ENCODE measurements around the gene OSBPL2. TPM values are rescaled to one million over a fixed set of nuclear protein-coding genes. Genes with fewer than 3 reads are reported as not detected.

The OSBPL2 gene
- total and polyA plus RNA-seq, 11 donors = 20.0 to 57.9 (median 38.3) TPM

DNA sequence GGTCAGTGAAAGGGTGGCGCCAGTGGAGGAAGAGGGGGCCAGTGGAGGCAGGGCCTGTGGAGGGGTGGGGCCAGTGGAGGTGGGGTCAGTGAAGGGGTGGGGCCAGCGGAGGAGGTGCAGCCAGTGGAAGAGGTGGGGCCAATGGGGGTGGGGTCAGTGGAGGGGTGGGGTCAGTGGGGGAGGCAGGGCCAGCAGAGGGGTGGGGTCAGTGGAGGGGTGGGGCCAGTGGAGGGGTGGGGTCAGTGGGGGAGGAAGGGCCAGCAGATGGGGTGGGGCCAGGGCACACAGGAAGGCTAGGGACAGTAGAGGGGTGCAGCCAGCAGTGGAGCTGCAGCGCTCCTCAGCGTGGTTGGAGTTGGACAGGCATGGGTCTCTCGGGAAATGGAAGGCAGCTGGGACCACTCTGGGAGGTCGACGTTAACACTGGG lies 83.2 kb downstream of the OSBPL2 start:
- Histone ChIP-seq H3K4me3 (no peak overlapping the region), H3K27me3 (no peaks in the 10 kb centered on the region), H3K9me3 (no peaks in the 10 kb centered on the region), H3K4me1 (no peaks in the 10 kb centered on the region), H3K36me3 (peaks cover 3 to 82% (median 68%) of the 10 kb centered on the region in 9 donors), H3K27ac (no peak overlapping the region)
- ATAC-seq = peak in 3 of 4 donors; percentile 29 to 43 (median 35)
- TF ChIP-seq, protein P1, sequence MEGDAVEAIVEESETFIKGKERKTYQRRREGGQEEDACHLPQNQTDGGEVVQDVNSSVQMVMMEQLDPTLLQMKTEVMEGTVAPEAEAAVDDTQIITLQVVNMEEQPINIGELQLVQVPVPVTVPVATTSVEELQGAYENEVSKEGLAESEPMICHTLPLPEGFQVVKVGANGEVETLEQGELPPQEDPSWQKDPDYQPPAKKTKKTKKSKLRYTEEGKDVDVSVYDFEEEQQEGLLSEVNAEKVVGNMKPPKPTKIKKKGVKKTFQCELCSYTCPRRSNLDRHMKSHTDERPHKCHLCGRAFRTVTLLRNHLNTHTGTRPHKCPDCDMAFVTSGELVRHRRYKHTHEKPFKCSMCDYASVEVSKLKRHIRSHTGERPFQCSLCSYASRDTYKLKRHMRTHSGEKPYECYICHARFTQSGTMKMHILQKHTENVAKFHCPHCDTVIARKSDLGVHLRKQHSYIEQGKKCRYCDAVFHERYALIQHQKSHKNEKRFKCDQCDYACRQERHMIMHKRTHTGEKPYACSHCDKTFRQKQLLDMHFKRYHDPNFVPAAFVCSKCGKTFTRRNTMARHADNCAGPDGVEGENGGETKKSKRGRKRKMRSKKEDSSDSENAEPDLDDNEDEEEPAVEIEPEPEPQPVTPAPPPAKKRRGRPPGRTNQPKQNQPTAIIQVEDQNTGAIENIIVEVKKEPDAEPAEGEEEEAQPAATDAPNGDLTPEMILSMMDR (IDR thresholded peaks at IDR 0.05) = no peak
- no peak for TF ChIP-seq POLR2A (IDR thresholded peaks at IDR 0.05)
- WGBS, 4 donors = 84 to 92% (median 90%) methylated on average over 7 of the region's 7 CpGs
- intact Hi-C loops (cut with DNase I) = no loop called here
- DNase-seq = no peak

DNA sequence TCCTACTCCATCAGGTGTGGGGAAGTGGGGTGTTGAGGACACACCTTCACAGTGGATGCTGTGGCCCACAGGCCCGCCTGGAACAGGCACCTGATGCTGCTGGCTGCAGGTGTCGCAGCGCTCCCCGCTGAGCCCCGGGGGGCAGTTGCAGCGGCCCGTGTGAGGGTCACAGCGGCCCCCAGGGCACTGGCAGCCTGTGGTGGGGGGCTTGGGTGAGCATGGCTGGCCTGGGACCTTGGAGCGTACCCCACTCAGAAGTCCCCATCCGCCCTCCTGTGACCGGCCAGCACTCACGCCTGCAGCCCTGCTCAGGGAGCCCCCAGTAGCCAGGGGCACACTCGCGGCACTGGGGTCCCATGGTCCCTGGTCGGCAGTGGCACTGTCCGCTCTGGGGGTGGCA lies 83.7 kb downstream of the OSBPL2 start:
- 96 to 97% (median 96%) methylated on average over 9 to 16 of the region's 16 CpGs for WGBS, 4 donors
- Histone ChIP-seq H3K36me3 (peaks cover 3 to 82% (median 68%) of the 10 kb centered on the region in 9 donors), H3K27ac (no peak overlapping the region), H3K4me1 (no peaks in the 10 kb centered on the region), H3K27me3 (no peaks in the 10 kb centered on the region), H3K9me3 (no peaks in the 10 kb centered on the region), H3K4me3 (no peak overlapping the region)
- intact Hi-C loops (cut with DNase I) = no loop called here
- DNase-seq (no peak), ATAC-seq (no peak)
- TF ChIP-seq POLR2A (IDR thresholded peaks at IDR 0.05) = no peak
- TF ChIP-seq, protein P1 (IDR thresholded peaks at IDR 0.05) = no peak

DNA sequence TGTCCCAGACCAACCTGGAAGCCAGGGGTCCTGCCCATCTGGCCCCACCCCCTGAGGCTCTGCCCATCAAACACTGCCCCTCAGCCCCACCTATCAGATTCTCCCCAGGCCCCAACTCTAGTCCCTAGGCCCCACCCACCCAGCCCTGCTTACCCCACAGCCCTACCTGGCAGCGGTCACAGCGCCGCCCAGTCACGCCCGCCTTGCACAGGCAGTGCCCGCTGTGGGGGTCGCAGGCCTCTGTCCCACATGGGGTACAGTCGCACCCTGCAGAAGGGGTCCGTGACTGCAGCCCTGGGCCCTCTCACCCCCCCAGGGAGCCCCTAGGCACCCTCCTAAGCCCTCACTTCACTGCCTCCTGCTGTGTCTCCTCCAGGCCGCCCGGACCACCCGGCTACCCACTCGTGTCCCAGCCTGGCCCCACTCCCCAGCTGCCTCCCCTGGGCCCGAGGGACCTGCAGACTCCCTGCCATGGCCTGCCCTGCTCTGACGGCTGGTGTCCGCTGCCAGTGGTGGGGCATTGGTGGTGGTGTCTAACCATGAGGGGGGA lies 84.2 kb downstream of the OSBPL2 start:
- Histone ChIP-seq H3K4me3 (no peak overlapping the region), H3K27me3 (no peaks in the 10 kb centered on the region), H3K27ac (no peak overlapping the region), H3K36me3 (peaks cover 0 to 82% (median 68%) of the 10 kb centered on the region in 9 donors), H3K9me3 (no peaks in the 10 kb centered on the region), H3K4me1 (no peaks in the 10 kb centered on the region)
- no peak for TF ChIP-seq POLR2A (IDR thresholded peaks at IDR 0.05)
- TF ChIP-seq, protein P1 (IDR thresholded peaks at IDR 0.05) = no peak
- no peak for ATAC-seq
- 92 to 95% (median 93%) methylated on average over 16 of the region's 16 CpGs for WGBS, 4 donors
- DNase-seq = no peak
- intact Hi-C loops (cut with DNase I) = no loop called here

DNA sequence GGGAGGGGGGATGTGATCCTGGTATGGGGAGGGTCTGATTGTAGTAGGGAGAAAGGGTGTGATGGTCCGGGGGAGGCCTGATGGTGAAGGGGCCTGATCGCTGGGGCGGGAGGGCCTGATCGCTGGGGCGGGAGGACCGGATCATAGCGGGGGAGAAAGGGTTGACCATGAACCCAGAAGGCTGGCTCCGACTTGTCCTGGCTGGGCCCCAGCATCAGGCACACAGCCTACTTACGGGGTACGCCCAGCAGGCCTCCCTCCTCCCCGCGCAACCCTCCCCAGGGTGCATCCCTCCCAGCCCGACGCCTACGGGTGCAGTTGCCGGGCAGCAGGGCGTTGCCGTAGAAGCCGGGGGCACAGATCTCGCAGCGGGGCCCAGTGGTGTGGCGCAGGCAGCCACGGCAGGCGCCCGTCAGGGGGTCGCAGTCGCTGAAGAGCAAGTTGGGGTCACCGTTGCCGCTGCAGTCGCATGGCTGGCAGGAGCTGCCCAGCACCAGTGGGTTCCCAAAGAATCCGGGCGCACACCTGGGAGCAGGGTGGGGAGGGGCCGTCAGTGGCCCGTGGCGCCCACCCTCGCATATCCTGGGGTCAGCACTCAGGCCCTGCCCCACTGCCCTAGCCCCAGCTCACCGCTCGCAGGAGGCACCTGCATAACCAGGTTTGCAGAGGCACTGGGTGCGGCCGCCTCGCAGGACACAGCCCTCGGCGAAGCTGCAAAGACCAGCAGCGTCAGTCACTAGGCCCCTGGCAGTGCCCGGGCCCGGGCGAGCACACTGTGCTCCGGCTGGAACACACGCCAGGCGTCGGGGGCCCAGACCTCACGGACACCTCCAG lies 85.0 kb downstream of the OSBPL2 start:
- WGBS, 4 donors = 89 to 94% (median 92%) methylated on average over 24 to 52 of the region's 52 CpGs
- no peaks in the 10 kb centered on the region for H3K27me3 ChIP-seq
- no peak overlapping the region for H3K4me3 ChIP-seq
- DNase-seq = no peak
- H3K27ac ChIP-seq = no peak overlapping the region
- intact Hi-C loops (cut with DNase I) = no loop called here
- H3K36me3 ChIP-seq = peaks cover 3 to 89% (median 75%) of the 10 kb centered on the region in 9 donors
- ATAC-seq = no peak
- TF ChIP-seq, protein P1 (IDR thresholded peaks at IDR 0.05) = no peak
- TF ChIP-seq POLR2A (IDR thresholded peaks at IDR 0.05) = no peak
- H3K4me1 ChIP-seq = no peaks in the 10 kb centered on the region
- H3K9me3 ChIP-seq = no peaks in the 10 kb centered on the region
